HAP-1 (cell line): ENCODE data around the gene CAMTA1.
"Not testable (repeated sequence)": the region's sequence is repeated elsewhere in the genome, so short reads cannot be mapped to it uniquely, and the experiment has no call there.

Source experiments
- DNase-seq, 2 experiments: peaks; one replicate each; pipeline ENCODE4 v3.0.0-alpha.2; 2016 to 2020; ENCODE audit warnings: low spot score in 2 of 2
- H3K27me3 ChIP-seq: fragments of 250-450 bp; sonication (Bioruptor Pico); 2 replicates; pipeline ENCODE4 v1.5.1; 2020; ENCODE audit warnings: low read depth, mild to moderate bottlenecking, moderate library complexity
- H3K36me3 ChIP-seq: fragments of 250-450 bp; sonication (Bioruptor Pico); replicated peaks from 2 replicates; pipeline ENCODE4 v1.5.1; 2020; ENCODE audit warnings: mild to moderate bottlenecking
- H3K4me1 ChIP-seq: fragments of 250-450 bp; sonication (Bioruptor Pico); 2 replicates; pipeline ENCODE4 v1.5.1; 2020; ENCODE audit warnings: mild to moderate bottlenecking
- H3K4me3 ChIP-seq: fragments of 250-450 bp; sonication (Bioruptor Pico); 2 replicates; pipeline ENCODE4 v1.5.1; 2020; ENCODE audit warnings: mild to moderate bottlenecking, moderate library complexity
- H3K9me3 ChIP-seq: fragments of 250-450 bp; sonication (Bioruptor Pico); 2 replicates; pipeline ENCODE4 v1.5.1; 2020; ENCODE audit warnings: mild to moderate bottlenecking, moderate library complexity
- in situ Hi-C: fragments of 300-500 bp; cut with MboI; formaldehyde crosslinking; loops from 3 replicates; pipeline ENCODE4 v1.14.3; 2020; ENCODE audit warnings: low sequenced_read_pairs, inconsistent platforms, mixed read lengths

CAMTA1 gene

DNA sequence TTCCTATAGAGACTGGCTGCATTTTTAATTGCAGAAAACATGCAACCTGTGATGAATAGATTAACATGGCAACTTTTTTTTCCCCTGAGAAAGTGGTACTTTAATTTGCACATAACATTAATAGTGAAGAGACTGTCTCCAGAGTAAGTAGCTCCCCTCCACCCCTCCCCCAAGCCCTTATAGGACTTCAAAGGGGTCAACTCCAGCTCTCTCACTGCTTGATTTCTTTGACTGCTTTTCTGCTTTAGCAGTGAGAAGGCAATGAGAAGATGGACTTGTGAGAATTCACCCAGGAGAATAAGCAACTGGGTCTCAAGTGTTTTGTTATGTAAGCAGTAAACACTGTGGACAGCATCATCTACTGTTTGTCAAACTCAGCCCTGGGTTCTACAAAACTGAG is 355.0 kb downstream of the CAMTA1 start:
- H3K4me3 ChIP-seq: no peak overlapping the region
- in situ Hi-C loops: no loop called here
- DNase-seq: no peak
- H3K36me3 ChIP-seq: no peaks in the 10 kb centered on the region
- H3K27me3 ChIP-seq: peaks cover 6% of the 10 kb centered on the region; the same call in 1 of the 2 replicates
- no peaks in the 10 kb centered on the region for H3K4me1 ChIP-seq
- no peaks in the 10 kb centered on the region for H3K9me3 ChIP-seq

DNA sequence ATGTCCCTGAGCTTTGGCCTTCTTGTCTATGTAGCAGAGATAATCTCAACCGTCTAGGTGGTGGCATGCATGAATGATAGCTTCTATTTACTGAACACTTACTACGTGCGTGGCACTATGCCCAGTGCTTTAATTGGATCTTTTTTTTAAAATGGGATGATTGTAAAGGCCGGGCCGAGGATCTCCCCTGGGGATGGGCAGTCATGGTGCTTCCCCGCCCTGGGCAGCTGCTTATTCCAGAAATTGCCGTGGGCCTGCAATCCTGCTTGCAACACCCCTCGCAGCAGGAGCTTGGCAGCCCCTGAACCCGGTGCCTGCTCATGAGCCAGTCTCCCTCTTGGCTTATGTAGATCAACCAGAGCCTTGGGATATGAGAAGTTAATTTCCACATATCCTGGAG is 360.7 kb downstream of the CAMTA1 start:
- Histone ChIP-seq H3K27me3 (peaks cover 3% of the 10 kb centered on the region; the same call in 1 of the 2 replicates), H3K4me1 (no peaks in the 10 kb centered on the region), H3K9me3 (no peaks in the 10 kb centered on the region), H3K4me3 (no peak overlapping the region), H3K36me3 (no peaks in the 10 kb centered on the region)
- DNase-seq: no peak
- in situ Hi-C loops: no loop called here

- DNase-seq: no peak
- H3K36me3 ChIP-seq: no peaks in the 10 kb centered on the region
- no peak overlapping the region for H3K4me3 ChIP-seq
- H3K9me3 ChIP-seq: no peaks in the 10 kb centered on the region
- H3K27me3 ChIP-seq: peaks cover 3% of the 10 kb centered on the region; the same call in 1 of the 2 replicates
- H3K4me1 ChIP-seq: no peaks in the 10 kb centered on the region
- in situ Hi-C loops: no loop called here
Measured at GRCh38 chr1:7146710-7147109, 361.5 kb downstream of the CAMTA1 start.

GRCh38 chr1:7147581-7148282 is 362.5 kb downstream of the CAMTA1 start:
- in situ Hi-C loops, H3K27me3 ChIP-seq, H3K4me3 ChIP-seq, H3K9me3 ChIP-seq, DNase-seq, H3K36me3 ChIP-seq, H3K4me1 ChIP-seq: not testable (repeated sequence)

DNA sequence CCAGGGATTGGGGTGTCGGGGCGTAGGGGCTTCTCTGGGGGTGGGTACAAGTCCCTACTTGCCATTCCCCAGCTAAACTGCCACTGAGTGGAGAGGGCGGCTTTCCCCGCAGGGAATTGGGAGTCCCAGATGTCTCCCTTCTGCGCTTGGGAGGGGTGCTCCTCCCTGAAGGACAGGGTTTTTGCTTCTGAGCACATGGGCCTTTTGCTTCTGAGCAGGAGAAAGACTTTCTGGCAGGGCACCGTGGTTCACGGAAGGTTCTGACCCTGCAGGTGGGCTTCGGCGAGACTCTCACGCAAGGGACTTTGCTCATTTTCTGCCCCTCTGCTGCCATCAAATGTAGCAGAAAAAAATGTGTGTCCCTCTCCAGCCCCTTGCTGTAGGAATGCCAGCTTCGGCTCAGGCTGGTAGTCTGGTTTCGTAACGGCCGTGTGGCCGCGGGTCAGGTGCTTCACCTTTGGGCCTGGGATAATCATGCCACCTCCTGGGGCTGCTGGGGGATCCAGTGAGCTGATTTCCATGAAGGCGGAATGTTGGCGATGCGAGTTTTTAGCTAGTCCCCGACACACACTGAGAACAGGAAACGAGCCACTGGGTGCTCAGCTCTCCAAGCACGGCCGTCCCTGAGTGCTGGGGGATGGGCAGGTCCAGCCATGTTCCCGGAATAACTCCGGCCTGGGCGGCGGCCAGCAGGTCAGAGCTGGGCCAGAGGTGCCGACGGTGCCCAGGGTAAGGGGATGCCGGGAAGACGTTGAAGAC is 364.0 kb downstream of the CAMTA1 start:
- no peaks in the 10 kb centered on the region for H3K9me3 ChIP-seq
- H3K27me3 ChIP-seq: peaks cover 3% of the 10 kb centered on the region; the same call in 1 of the 2 replicates
- in situ Hi-C loops: no loop called here
- DNase-seq: no peak
- no peak overlapping the region for H3K4me3 ChIP-seq
- H3K4me1 ChIP-seq: no peaks in the 10 kb centered on the region
- no peaks in the 10 kb centered on the region for H3K36me3 ChIP-seq

DNA sequence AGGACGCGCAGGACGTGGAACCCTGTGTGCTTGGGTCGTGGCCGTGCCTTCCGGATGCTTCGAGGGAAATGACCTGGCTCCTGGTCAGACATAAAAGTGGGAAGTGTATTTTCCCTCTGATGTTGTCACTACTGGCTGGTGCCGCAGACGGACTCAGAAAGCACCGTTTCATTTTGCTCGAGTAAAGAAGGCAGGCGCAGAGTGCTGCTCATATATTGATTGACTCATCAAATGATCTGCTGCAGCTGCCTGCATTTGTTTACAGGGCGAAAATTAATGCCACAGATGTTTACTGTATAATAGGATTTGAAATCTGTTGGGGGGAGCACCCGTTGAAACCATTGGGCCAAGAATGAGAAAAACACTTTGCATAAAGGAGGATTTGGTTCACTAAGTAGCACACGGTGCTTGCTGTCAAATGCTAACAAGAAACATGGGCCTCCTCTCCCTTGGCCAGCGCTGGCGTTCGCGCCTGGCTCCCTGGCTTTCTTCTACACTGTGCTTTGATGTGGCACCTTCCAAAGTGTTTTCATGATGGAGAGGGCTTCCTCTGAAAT is 365.5 kb downstream of the CAMTA1 start:
- no peaks in the 10 kb centered on the region for H3K4me1 ChIP-seq
- no peaks in the 10 kb centered on the region for H3K36me3 ChIP-seq
- H3K4me3 ChIP-seq: no peak overlapping the region
- in situ Hi-C loops: no loop called here
- H3K9me3 ChIP-seq: no peaks in the 10 kb centered on the region
- H3K27me3 ChIP-seq: peaks cover 3% of the 10 kb centered on the region; the same call in 1 of the 2 replicates
- no peak for DNase-seq

- Histone ChIP-seq H3K36me3 (no peaks in the 10 kb centered on the region), H3K4me3 (no peak overlapping the region), H3K9me3 (no peaks in the 10 kb centered on the region), H3K4me1 (no peaks in the 10 kb centered on the region), H3K27me3 (peaks cover 3% of the 10 kb centered on the region; the same call in 1 of the 2 replicates)
- in situ Hi-C loops: no loop called here
- no peak for DNase-seq
Measured at GRCh38 chr1:7151978-7152377, 366.7 kb downstream of the CAMTA1 start.

- no peak for DNase-seq
- peaks cover 3% of the 10 kb centered on the region; the same call in 1 of the 2 replicates for H3K27me3 ChIP-seq
- H3K9me3 ChIP-seq: no peaks in the 10 kb centered on the region
- H3K4me3 ChIP-seq: no peak overlapping the region
- in situ Hi-C loops: no loop called here
- no peaks in the 10 kb centered on the region for H3K4me1 ChIP-seq
- no peaks in the 10 kb centered on the region for H3K36me3 ChIP-seq
Measured at GRCh38 chr1:7152655-7153054, 367.4 kb downstream of the CAMTA1 start.

- no peaks in the 10 kb centered on the region for H3K36me3 ChIP-seq
- H3K27me3 ChIP-seq: peaks cover 3% of the 10 kb centered on the region; the same call in 1 of the 2 replicates
- no peak for DNase-seq
- no peaks in the 10 kb centered on the region for H3K4me1 ChIP-seq
- no peak overlapping the region for H3K4me3 ChIP-seq
- in situ Hi-C loops: no loop called here
- H3K9me3 ChIP-seq: no peaks in the 10 kb centered on the region
Measured at GRCh38 chr1:7153464-7153863, 368.2 kb downstream of the CAMTA1 start.

DNA sequence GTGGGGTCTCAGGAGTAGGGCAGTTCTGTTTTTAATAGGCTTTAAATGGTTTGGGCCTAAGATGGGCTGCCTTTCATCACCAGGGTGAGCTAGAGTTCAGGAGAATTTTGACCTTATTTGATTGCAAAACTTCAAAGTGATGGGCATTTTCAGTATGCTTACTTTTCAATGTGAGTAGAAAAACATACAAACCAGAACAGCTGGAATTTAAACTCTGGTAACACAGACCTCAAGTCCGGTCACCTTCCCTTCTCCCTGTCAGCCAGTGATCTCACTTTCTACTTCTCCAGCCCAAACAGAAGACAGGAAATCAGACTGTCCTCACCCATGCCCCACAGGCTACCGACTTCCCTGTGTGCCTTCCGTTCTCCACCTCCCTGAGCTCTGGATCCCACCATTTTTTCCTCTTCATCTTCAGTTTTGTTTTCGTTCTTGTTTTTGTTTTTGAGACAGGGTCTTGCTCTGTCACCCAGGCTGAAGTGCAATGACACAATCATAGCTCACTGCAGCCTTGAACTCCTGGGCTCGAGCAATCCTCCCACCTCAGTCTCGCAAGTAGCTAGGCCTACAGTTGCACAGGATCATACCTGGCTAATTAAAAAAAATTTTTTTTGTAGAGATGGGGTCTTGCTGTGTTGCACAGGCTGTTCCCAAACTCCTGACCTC is 374.0 kb downstream of the CAMTA1 start:
- no peaks in the 10 kb centered on the region for H3K4me1 ChIP-seq
- H3K27me3 ChIP-seq: peaks cover 3% of the 10 kb centered on the region; the same call in 1 of the 2 replicates
- no peak overlapping the region for H3K4me3 ChIP-seq
- no peaks in the 10 kb centered on the region for H3K36me3 ChIP-seq
- H3K9me3 ChIP-seq: no peaks in the 10 kb centered on the region
- in situ Hi-C loops: no loop called here
- no peak for DNase-seq

- H3K4me1 ChIP-seq, H3K9me3 ChIP-seq, H3K36me3 ChIP-seq, in situ Hi-C loops, DNase-seq, H3K4me3 ChIP-seq: not testable (repeated sequence)
- H3K27me3 ChIP-seq: peaks cover 11% of the 10 kb centered on the region; the same call in 1 of the 2 replicates
Measured at GRCh38 chr1:7168554-7168953, 383.3 kb downstream of the CAMTA1 start.

DNA sequence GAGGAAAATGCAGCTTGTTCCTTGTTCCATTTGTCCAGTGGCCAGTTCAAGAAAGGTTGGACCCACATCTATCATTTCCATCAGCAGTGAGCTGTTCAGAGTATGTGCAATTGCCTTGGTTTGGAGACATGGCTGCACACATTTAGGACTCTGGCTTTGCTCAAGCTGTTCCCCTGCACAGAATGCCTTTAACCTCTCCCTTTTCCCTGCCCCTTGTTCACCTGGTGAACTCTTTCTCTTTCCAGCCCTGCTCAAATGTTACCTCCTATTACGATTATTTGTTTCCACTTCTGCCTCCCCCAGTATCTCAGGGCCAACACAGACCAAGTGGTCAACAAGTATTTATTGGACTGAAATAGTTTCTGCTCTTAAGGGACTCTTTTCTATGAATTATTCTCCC is 385.9 kb downstream of the CAMTA1 start:
- in situ Hi-C loops: no loop called here
- Histone ChIP-seq H3K36me3 (no peaks in the 10 kb centered on the region), H3K9me3 (no peaks in the 10 kb centered on the region), H3K4me1 (no peaks in the 10 kb centered on the region), H3K4me3 (no peak overlapping the region), H3K27me3 (peaks cover 5% of the 10 kb centered on the region; the same call in 1 of the 2 replicates)
- no peak for DNase-seq

DNA sequence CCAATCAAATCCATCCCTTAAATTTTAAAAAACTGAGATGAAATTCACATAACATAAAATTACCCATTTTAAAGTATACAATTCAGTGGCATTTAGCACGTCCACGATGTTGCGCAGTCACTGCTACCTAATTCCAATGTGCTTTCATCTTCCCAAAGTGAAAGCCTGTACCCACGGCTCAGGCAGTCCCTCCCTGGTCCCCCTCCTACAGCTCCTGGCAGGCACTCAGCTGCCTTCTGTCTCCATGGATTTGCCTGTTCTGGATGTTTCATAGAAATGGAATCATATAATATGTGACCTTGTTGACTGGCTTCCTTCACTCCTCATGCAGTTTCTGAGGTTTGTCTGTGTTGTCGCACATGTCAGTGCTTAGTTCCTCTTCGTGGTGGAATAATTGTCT is 386.3 kb downstream of the CAMTA1 start:
- DNase-seq: no peak
- Histone ChIP-seq H3K36me3 (no peaks in the 10 kb centered on the region), H3K27me3 (peaks cover 5% of the 10 kb centered on the region; the same call in 1 of the 2 replicates), H3K9me3 (no peaks in the 10 kb centered on the region), H3K4me3 (no peak overlapping the region), H3K4me1 (no peaks in the 10 kb centered on the region)
- in situ Hi-C loops: no loop called here
